NK-92 (cell line): Measurements from ENCODE around the gene SAMD4A.

Source experiments
- DNase-seq: peaks from one replicate; lab custom pipeline; 2025; ENCODE audit not compliant: unreplicated experiment; lab: John Stamatoyannopoulos, UW

SAMD4A gene

GRCh38 chr14:54627540-54628363 is 60.8 kb downstream of the SAMD4A start:
- no peak for DNase-seq

GRCh38 chr14:54629183-54629582 is 62.3 kb downstream of the SAMD4A start:
- DNase-seq, result no peak

GRCh38 chr14:54629635-54630360 is 62.9 kb downstream of the SAMD4A start:
- DNase-seq, result no peak

- no peak for DNase-seq
These were observed 64.1 kb downstream of the SAMD4A start for GRCh38 chr14:54631016-54631415.

GRCh38 chr14:54632452-54632851 is 65.5 kb downstream of the SAMD4A start:
- no peak for DNase-seq

GRCh38 chr14:54633076-54633475 is 66.1 kb downstream of the SAMD4A start:
- DNase-seq, result no peak

GRCh38 chr14:54637270-54638134 is 70.6 kb downstream of the SAMD4A start:
- DNase-seq, result no peak

GRCh38 chr14:54638135-54638446 is 71.2 kb downstream of the SAMD4A start:
- no peak for DNase-seq

GRCh38 chr14:54639611-54640010 is 72.7 kb downstream of the SAMD4A start:
- no peak for DNase-seq

- DNase-seq, result no peak
These were observed 73.6 kb downstream of the SAMD4A start for GRCh38 chr14:54640506-54640905.

GRCh38 chr14:54642121-54642520 is 75.2 kb downstream of the SAMD4A start:
- DNase-seq, result no peak

GRCh38 chr14:54642801-54643695 is 76.1 kb downstream of the SAMD4A start:
- DNase-seq, result no peak

- no peak for DNase-seq
These were observed 76.8 kb downstream of the SAMD4A start for GRCh38 chr14:54643696-54644176.

GRCh38 chr14:54645639-54646038 is 78.7 kb downstream of the SAMD4A start:
- no peak for DNase-seq

GRCh38 chr14:54646626-54647025 is 79.7 kb downstream of the SAMD4A start:
- DNase-seq, result no peak

GRCh38 chr14:54647378-54647777 is 80.5 kb downstream of the SAMD4A start:
- DNase-seq, result no peak

- no peak for DNase-seq
These were observed 82.1 kb downstream of the SAMD4A start for GRCh38 chr14:54649056-54649455.

- no peak for DNase-seq
These were observed 83.5 kb downstream of the SAMD4A start for GRCh38 chr14:54650331-54650958.

- DNase-seq, result no peak
These were observed 84.0 kb downstream of the SAMD4A start for GRCh38 chr14:54650959-54651351.

GRCh38 chr14:54651649-54652048 is 84.7 kb downstream of the SAMD4A start:
- no peak for DNase-seq
